Ovary (tissue), 10 donors: ENCODE results near the gene TFF1. TPM values are rescaled to one million over a fixed set of nuclear protein-coding genes. Genes with fewer than 3 reads are reported as not detected.

Experiments used
- DNase-seq, 5 donors: peaks; one replicate each; pipeline ENCODE4 v3.0.0-alpha.2; 2019 to 2020
- H3K27ac ChIP-seq, 2 donors: fragments of 200-600 bp; one replicate each; pipeline versions ENCODE4 v1.5.1 to v1.8.0; 2019 to 2022
- H3K27me3 ChIP-seq: fragments of 200-600 bp; one replicate; pipeline ENCODE4 v1.8.0; 2022
- H3K36me3 ChIP-seq: fragments of 200-600 bp; sonication (generic); one replicate; pipeline ENCODE4 v1.5.1; 2019
- H3K4me1 ChIP-seq: one replicate; pipeline ENCODE4 v1.8.1; 2013; ENCODE audit warnings: mild to moderate bottlenecking, moderate library complexity; ENCODE audit not compliant: insufficient read depth
- H3K4me3 ChIP-seq: fragments of 200-600 bp; sonication (generic); one replicate; pipeline ENCODE4 v1.5.1; 2017
- H3K9me3 ChIP-seq, 2 donors: fragments of 200-600 bp in 1 of 2; sonication (generic) in 1 of 2; one replicate each; pipeline versions ENCODE4 v1.5.1 to v1.8.1; 2013 to 2019; ENCODE audit warnings: mild to moderate bottlenecking in 1 of 2, moderate library complexity in 1 of 2
- EP300 ChIP-seq: sonication (generic); formaldehyde crosslinking; IDR thresholded peaks from one replicate; pipeline ENCODE4 v1.6.1; 2017; ENCODE audit warnings: antibody characterized with exemption
- POLR2A ChIP-seq: fragments of 450-650 bp; IDR thresholded peaks from one replicate; pipeline ENCODE4 v1.6.1; 2017; ENCODE audit warnings: antibody characterized with exemption, mild to moderate bottlenecking, moderate library complexity
- WGBS, 3 donors: extraction: QIAGEN DNeasy Blood & Tissue Kit in 1 of 3; methylation state at CpG; one replicate each; pipeline versions ENCODE4 v1.1.5 to v1.1.7; 2013 to 2017; 5-methylcytosine and 5-hydroxymethylcytosine counted together
- intact Hi-C, 4 donors: fragments of 100-400 bp; cut with DNase I; formaldehyde crosslinking; loops; one replicate each; pipeline versions ENCODE4 v1.11.0 to v1.15.1; 2022 to 2023
- long read RNA-seq, 3 donors: library from polyadenylated mRNA in 2 of 3; unstranded in 2 of 3; transcript quantifications; one replicate each; pipeline ENCODE4 v2.0.0 and lab custom pipeline, GENCODE V29; 2021 to 2026
- polyA plus RNA-seq, 2 donors: library from polyadenylated mRNA; stranded (reverse); fragments of 200-250 nt in 1 of 2; fragments of 350-450 nt in 1 of 2; fragmentation: Illumina TruSeq in 1 of 2; extraction: RNeasy Lipid Tissue Mini Kit (QIAGEN cat#74804) in 1 of 2; gene quantifications; one replicate each; pipeline ENCODE4 v1.2.3, GENCODE V29; 2013 to 2014
- total RNA-seq, 7 donors: library from RNA; depleted of rRNA in 2 of 7; stranded (reverse); fragments of >200 nt in 2 of 7; fragmentation: NEBNext Ultra II Directional in 3 of 7; extraction: Animal tissue kit (Norgen Biotek cat#: 25700) in 3 of 7; gene quantifications; one replicate each; pipeline versions ENCODE4 v1.1.0 to v1.2.4, GENCODE V29; 2016 to 2023
- TF ChIP-seq, protein P1 (sequence below), 3 donors: fragments of 450-650 bp in 2 of 3; fragments of 200-600 bp in 1 of 3; IDR thresholded peaks; one replicate each; pipeline versions ENCODE4 v1.5.1 to v1.8.0; 2016 to 2022; ENCODE audit warnings: antibody characterized with exemption in 3 of 3, mild to moderate bottlenecking in 1 of 3
- donor health status: DM: no; HTN: no; CAD: no; lungs with moderate emphysema.
- donor health status: DM: no; HTN: no; CAD: no.
- donor health status: Bipolar disorder and iron deficiency.
- donor health status: DM: yes; HTN: yes; CAD: no.
- donor health status: DM: no; HTN: no; CAD: no.
- donor health status: DM: yes; HTN: yes; CAD: no.

Gene TFF1
- total RNA-seq (1 to 10 TPM in 1 of 7 donors, not detected in 6; 1.4 TPM), polyA plus RNA-seq (not detected)
- long read RNA-seq, donor 1 = 0 reads
- long read RNA-seq, donor 2 = 0 reads
- long read RNA-seq, donor 3 = 0 reads

GRCh38 chr21:42366292-42367010, at the start of gene TFF1:
TSS of gene TFF1 (minus strand) at chr21:42366535. CDS start at chr21:42366495, 40 bp downstream.
- DNase-seq = no peak
- TF ChIP-seq EP300 (no peak), POLR2A (no peak)
- TF ChIP-seq, protein P1, sequence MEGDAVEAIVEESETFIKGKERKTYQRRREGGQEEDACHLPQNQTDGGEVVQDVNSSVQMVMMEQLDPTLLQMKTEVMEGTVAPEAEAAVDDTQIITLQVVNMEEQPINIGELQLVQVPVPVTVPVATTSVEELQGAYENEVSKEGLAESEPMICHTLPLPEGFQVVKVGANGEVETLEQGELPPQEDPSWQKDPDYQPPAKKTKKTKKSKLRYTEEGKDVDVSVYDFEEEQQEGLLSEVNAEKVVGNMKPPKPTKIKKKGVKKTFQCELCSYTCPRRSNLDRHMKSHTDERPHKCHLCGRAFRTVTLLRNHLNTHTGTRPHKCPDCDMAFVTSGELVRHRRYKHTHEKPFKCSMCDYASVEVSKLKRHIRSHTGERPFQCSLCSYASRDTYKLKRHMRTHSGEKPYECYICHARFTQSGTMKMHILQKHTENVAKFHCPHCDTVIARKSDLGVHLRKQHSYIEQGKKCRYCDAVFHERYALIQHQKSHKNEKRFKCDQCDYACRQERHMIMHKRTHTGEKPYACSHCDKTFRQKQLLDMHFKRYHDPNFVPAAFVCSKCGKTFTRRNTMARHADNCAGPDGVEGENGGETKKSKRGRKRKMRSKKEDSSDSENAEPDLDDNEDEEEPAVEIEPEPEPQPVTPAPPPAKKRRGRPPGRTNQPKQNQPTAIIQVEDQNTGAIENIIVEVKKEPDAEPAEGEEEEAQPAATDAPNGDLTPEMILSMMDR (IDR thresholded peaks at IDR 0.05) = no peak
- Histone ChIP-seq H3K27me3 (no peaks in the 10 kb centered on the region), H3K36me3 (no peaks in the 10 kb centered on the region), H3K27ac (no peak within 1 kb of the TSS), H3K9me3 (no peaks in the 10 kb centered on the region), H3K4me3 (no peak within 1 kb of the TSS), H3K4me1 (no peaks in the 10 kb centered on the region)
- 84 to 90% (median 85%) methylated on average over 19 of the region's 19 CpGs for WGBS, 3 donors
- intact Hi-C loops = no loop called here

DNA sequence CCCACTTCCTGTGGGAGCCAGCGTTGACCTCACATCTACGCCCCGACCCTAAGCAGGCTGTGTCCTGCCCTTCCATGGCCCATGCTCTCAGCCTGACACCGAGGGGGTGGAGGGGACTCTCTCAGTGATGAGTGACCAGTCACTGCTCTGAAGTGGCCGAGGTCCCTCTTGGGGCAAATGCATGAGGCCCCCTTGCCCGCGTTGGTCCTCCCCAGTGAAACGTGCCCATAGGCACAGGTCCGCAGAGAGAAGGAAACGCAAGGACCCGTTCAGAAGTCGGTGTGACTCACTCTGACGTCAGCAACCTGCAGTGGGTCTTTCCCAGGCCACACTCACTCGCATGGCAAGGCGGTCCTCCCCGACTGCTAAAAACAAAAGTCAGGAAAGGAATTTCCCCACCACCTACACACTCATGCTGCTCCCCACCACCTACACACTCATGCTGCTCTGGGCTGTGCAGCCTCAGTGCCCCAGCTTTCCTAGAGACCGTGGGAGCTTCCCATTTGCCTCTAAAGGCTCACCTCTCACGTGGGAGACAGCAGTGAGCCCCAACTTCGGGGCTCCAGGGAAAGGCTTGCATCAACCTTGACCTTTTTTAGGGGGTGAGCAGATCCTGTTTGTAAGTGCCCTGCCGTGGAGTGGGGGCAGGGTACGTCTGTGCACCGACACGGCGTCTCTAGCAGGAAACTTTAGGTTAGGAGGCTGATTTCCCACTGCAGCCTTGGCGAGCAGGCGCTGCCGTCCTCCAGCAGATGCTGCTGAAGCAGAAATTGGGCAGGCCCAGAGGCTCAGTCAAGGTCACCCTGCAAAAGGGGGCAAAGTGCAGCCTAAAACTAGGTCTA, 48.8 kb upstream of the TFF1 start:
- Histone ChIP-seq H3K4me3 (no peak overlapping the region), H3K27me3 (no peaks in the 10 kb centered on the region), H3K9me3 (no peaks in the 10 kb centered on the region), H3K27ac (peak overlapping the region in 1 of 2 donors; percentile 6), H3K36me3 (no peaks in the 10 kb centered on the region), H3K4me1 (peaks cover 9% of the 10 kb centered on the region)
- TF ChIP-seq POLR2A = no peak
- TF ChIP-seq, protein P1 (IDR thresholded peaks at IDR 0.05) = no peak
- no peak for TF ChIP-seq EP300
- intact Hi-C loops = no loop called here
- 34 to 47% (median 39%) methylated on average over 26 to 27 of the region's 27 CpGs for WGBS, 3 donors
- peak in 4 of 5 donors; percentile 30 to 59 (median 40) for DNase-seq

DNA sequence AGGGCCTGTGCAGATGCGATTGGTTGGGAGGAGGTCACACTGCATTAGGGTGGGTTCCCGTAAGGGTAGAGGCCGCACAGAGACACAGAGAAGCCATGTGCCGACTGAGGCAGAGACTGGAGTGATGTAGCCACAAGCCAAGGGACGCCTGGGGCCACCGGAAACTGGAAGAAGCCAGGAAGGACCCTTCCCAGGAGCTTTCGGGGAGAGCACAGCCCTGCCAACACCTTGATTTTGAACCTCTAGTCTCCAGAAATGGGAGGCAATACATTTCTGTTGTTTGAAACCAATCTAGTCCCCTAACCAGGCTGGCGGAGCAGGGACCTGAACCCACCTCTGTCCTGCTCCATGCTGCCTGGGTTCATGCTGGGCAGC, 48.2 kb upstream of the TFF1 start:
- no peak for DNase-seq
- TF ChIP-seq, protein P1 (IDR thresholded peaks at IDR 0.05) = no peak
- TF ChIP-seq EP300 (no peak), POLR2A (no peak)
- Histone ChIP-seq H3K36me3 (no peaks in the 10 kb centered on the region), H3K27me3 (no peaks in the 10 kb centered on the region), H3K4me1 (peaks cover 9% of the 10 kb centered on the region), H3K4me3 (no peak overlapping the region), H3K27ac (no peak overlapping the region), H3K9me3 (no peaks in the 10 kb centered on the region)
- intact Hi-C loops = no loop called here
- 92 to 97% (median 96%) methylated on average over 8 of the region's 8 CpGs for WGBS, 3 donors

DNA sequence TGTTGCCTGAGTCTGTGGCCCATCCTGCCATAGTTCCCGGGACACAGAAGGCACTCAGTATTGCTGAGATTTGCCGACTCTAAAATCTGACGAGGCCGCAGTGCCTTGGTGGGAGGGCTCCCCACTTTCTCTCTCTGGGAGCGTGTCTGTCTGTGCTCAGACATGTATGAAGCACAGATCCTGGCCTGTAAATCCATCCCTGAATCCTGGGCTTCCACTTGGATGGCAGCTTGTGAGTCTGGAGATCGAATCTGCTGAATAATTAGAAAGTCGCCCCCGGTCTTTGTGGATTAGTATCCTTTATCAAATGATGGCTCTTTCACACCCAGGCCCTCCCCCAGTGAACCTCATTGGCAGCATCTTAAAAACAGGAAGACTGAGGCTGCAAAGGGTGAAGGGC, 47.7 kb upstream of the TFF1 start:
- Histone ChIP-seq H3K27ac (no peak overlapping the region), H3K27me3 (no peaks in the 10 kb centered on the region), H3K36me3 (no peaks in the 10 kb centered on the region), H3K9me3 (no peaks in the 10 kb centered on the region), H3K4me3 (no peak overlapping the region), H3K4me1 (peaks cover 9% of the 10 kb centered on the region)
- TF ChIP-seq EP300 (no peak), POLR2A (no peak)
- TF ChIP-seq, protein P1 (IDR thresholded peaks at IDR 0.05) = no peak
- no peak for DNase-seq
- 95 to 97% (median 96%) methylated on average over 8 of the region's 8 CpGs for WGBS, 3 donors
- intact Hi-C loops = no loop called here
